ENCODE measurements around the gene KLF1. TPM values are rescaled to one million over a fixed set of nuclear protein-coding genes. Genes with fewer than 3 reads are reported as not detected.
A peak's percentile ranks its signal among the peaks of the same experiment; 100 is the strongest.
"Not testable (repeated sequence)": the region's sequence is repeated elsewhere in the genome, so short reads cannot be mapped to it uniquely, and the experiment has no call there.

KLF1 gene
- total RNA-seq, 1 donor from 2014 or later = not detected

DNA sequence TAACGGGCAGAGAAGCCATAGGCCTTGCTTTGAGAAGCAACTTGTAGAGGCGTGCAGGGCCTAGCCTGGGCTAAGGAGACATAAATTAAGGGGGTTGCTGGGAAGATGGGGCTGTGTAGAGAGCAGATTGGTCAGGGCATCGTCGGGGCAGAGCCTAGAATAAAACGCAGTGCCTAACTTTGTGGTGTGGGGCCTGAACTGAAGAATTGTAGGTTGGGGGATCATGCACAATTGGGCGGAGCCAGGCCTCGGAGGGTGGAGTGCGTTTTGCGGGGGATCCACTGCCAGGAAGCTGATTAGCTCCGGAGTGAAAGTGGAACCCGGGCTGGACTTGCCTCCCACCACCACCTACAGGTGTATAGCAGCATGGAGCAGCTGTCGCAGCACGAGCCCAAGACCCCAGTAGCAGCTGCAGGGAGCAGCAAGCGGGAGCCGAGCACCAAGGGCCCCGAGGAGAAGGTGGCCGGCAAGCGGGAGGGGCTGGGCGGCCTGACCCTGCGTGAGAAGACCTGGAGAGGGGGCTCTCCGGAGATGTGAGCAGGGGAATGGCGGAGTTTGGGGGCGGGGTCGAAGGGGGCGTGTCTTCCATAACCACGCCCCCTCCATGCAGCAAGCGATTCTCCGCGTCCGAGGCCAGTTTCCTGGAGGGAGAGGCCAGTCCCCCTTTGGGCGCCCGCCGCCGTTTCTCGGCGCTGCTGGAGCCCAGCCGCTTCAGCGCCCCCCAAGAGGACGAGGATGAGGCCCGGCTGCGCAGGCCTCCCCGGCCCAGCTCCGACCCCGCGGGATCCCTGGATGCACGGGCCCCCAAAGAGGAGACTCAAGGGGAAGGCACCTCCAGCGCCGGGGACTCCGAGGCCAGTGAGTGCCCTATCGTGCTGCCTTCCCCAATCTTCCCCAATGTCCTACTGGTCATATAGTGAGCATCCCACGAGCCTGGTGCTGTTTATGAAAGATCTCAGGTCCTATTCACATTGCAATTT, 19.6 kb downstream of the KLF1 start:
- DNase-seq (ENCODE audit: low read depth) = peak; percentile 21

DNA sequence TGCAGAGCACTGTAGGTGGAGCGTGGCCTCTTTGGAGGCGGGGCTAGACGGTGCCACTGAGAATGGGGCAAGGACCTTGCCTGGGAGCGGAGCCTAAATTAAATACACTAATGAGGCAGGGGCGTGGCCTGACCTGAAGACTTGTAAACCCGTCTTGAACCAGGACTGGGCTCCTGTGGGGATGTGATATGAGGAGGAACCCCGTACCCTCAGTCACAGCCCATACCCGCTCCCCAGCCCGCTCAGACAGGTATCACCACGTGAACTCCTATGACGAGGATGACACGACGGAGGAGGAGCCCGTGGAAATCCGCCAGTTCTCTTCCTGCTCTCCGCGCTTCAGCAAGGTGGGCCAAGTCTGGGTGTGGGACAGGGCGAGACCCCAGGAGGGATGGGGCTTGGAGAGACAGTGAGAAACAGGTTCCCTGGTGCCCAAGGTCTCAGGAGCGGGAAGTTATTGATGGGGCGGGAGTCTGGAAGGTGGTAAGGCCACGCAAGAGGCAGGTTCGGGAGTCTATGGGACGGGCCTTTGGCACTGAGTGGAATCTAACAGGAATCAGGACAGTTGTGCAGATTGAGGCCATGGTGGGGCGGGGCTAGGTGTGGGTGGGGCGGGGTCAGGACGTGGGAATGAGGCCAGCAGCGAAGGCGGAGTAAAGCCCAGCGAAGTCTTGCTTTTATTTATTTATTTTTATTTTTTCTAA, 20.4 kb downstream of the KLF1 start:
- DNase-seq (ENCODE audit: low read depth) = no peak

DNA sequence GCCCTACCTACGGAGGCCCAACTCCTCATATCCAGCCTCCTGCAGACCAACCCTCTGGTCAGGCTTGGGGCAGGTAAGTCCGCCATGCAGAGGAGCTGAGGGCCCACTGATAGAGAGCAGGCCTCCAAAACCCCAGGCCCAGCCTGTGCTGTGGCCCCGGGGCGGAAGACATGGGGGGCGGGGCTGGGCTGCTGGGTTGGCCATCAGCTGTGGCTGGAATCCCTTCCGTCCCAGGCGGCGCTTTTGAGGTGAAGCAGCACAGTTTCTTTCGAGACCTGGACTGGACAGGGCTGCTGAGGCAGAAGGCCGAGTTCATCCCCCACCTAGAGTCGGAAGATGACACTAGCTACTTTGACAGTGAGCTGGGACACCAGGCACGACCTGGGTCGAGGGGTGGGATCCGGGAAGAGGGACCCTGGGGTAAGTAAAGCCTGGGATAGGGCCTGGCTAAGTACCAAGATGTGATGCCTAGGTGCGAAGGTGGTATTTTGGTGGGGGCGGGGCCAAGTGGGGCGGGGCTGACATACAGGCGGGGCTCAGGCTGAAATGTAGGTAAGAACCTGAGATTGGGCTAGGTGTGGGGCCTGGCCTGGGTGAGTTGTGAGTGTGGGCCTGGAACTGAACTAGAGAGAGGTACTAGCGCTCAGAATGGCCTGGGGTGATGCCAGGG, 21.1 kb downstream of the KLF1 start:
- DNase-seq (ENCODE audit: low read depth) = no peak

DNA sequence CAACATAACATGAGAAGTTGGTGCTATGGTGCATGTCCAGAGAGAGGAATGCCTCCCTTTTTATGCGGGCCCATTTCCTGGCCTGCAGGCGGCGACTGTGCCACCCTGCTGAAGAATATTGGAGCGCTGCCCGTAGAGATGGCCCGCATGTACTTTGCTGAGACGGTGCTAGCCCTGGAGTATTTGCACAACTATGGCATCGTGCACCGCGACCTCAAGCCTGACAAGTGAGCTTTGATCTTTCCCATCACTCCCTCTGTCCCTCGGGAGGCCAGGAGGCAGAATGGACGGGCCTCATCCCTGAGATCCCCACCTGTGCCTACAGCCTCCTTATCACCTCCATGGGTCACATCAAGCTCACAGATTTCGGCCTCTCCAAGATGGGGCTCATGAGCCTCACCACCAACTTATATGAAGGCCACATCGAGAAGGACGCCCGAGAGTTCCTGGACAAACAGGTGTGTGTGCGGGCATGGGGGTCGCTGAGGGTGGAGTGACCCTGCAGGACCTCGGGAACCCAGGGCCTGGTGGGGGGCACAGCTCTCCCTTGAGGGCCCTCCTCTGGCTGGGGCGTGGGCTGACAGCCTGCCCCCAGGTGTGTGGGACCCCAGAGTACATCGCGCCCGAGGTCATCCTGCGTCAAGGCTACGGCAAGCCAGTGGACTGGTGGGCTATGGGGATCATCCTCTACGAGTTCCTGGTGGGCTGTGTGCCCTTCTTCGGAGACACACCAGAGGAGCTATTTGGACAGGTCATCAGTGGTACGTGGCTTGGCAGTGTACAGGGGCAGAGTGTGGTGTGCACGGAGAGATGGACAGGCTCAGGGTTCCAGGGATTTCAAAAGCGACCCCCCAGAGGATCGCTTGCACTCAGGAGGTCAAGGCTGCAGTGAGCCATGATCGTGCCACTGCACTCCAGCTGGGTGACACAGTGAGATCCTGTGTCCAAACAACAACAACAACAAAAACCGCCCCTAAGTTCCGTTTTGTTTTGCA, 22.0 kb downstream of the KLF1 start:
- no peak for DNase-seq (ENCODE audit: low read depth)

DNA sequence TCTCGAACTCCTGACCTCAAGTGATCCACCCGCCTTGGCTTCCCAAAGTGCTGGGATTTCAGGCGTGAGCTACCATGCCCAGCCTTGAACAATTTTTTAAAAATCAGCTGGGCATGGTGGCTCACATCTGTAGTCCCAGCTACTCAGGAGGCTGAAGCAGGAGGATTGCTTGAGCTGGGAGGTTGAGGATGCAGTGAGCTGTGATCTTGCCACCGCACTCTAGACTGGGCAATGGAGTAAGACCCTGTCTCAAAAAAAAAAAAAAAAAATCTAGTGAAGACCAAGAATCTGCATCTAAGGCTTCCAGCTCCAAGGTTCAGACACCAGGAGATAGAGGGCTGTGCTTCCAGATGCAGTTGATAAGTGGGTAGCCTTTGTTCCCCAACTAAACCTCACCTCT, 22.9 kb downstream of the KLF1 start:
- DNase-seq (ENCODE audit: low read depth) = no peak

DNA sequence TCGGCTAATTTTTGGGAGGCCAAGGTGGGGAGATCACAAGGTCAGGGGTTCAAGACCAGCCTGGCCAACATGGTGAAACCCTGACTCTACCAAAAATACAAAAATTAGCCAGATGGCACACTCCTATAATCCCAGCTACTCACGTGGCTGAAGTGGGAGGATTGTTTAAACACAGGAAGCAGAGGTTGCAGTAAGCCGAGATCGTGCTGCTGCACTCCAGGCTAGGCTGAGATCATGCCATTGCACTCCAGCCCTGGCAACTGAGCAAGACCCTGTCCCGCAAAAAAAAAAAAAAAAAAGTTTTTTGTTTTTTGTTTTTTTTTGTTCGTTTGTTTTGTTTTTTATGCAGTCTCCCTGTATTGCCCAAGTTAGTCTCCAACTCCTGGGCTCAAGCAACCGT, 27.5 kb downstream of the KLF1 start:
- no peak for DNase-seq (ENCODE audit: low read depth)

DNA sequence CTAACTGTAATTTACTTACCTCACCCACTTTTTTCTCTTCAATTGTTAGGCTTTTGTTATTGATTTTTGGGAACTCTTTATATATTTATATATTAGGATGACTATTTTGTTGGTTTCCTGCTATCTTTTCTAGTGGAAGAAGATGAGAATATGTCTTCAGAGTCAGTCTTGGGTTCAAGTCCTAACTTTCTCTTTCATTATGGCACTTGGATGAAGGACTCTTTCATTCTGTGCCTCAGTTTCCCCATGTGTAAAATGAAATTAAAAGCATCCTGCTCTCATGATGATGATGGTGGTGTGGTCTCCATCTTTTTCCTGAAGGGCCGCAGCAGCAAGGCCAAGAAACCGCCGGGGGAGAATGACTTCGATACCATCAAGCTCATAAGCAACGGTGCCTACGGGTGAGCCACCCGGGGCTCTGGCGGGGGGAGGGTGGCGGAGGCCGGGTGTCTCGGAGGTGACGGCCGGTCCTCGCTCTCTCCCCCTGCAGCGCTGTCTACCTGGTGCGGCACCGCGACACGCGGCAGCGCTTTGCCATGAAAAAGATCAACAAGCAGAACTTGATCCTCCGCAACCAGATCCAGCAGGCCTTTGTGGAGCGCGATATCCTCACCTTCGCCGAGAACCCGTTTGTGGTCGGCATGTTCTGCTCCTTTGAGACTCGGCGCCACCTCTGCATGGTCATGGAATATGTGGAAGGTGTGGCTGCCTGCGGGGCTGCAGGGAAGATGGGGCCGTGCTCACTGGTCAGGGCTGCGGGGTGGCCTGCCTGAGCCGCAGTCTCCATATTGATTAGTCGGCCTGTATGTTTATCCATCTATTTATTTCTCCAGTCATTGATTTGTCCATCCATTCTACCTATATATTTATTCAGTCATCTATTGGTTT, 28.7 kb downstream of the KLF1 start:
- no peak for DNase-seq (ENCODE audit: low read depth)

DNA sequence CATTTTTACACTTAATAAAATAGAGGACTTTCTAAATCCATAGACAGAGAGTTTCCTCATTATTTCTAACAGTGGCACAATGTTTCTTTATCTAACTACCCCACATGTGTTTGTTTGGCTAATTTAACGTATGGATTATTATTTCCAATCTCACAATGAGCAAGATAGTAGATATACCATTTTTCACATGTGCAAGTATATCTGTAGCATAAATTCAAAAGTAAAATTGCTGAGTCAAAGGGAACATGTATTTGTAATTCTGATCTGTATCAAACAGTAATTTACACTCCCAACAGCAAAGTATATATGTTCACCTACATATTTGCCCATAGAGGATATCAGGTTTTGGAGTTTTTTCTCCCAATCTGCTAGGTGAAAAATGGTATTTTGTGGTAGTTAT, 30.3 kb downstream of the KLF1 start:
- DNase-seq (ENCODE audit: low read depth) = no peak

DNA sequence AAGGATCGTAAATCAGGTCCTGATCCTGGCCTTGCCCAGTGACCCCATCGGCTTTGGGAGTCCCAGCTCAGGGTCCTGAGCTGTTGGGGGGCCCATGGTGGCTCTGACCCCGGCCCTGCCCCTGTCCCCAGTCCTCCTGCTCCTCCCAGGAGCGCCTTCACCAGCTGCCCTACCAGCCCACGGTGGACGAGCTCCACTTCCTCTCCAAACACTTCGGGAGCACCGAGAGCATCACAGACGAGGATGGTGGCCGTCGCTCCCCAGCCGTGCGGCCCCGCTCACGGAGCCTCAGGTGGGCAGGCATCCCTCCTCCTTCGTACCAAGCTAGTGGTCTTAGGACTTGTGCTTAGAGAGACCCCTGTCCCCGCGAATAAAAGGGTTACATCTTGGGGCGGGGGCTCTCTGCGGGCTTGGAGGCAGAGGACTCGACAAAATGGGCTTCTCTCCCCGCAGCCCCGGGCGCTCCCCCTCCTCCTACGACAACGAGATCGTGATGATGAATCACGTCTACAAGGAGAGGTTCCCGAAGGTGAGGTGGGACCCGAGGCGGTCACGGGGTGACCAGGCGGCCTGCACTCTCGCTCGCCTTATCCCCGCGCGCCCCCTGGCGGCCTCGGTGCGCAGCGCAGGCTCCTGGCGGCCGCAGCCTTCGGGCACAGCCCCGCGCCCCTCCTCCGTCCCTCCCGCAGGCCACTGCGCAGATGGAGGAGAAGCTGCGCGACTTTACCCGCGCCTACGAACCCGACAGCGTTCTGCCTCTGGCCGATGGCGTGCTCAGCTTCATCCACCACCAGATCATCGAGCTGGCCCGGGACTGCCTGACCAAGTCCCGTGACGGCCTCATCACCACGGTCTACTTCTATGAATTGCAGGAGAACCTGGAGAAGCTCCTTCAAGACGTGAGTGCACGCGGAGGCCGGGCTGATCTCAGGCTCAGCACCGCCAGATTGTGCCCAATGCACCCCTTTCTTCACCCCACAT, 39.6 kb downstream of the KLF1 start:
- DNase-seq (ENCODE audit: low read depth) = peak; percentile 80

DNA sequence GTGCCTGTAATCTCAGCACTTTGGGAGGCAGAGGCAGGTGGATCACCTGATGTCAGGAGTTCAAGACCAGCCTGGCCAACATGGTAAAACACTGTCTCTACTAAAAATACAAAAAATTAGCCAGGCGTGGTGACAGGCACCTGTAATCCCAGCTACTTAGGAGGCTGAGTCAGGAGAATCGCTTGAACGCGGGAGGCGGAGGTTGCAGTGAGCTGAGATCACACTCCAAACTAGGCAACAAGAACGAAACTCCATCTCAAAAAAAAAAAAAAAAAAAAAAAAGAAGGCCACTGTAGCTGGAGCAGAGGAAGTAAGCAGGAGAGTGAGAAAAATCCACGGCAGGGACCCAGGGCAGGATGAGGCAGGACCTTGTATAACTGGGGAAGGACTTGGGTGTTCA, 40.4 kb downstream of the KLF1 start:
- not testable (repeated sequence) for DNase-seq (ENCODE audit: low read depth)

DNA sequence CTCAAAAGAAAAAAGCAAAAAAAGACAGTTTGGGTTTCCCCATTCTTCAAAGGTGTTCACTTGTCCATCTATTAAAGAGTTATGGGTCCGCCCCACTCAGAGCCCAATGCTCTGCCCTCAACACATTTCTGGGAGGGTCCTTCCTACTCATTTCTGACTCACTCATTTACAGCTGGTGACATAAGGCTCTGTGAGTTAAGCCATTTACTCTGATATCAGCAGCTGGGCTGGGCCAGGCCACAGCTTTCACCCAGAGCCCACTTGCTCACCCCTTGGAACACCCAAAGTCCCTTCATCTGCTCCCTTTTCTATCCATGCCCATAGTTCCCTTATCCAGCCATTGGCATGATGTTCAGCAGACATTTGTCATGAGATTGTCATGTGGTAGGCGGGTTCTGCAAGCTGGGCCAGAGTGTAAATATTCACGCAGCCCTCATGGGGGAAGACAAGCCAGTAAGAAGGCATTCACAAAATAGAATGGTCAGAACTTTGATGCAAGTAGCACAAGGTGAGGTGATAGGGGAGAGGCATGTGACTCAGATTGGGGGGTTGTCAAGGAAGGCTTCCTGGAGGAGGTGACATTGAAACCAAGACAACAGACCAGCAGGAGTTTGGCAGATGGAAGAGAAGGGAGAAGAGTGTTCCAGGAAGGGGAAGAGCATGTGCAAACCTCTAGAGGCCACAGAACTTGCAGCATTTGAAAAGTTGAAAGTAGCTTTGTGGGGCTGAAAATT, 42.8 kb downstream of the KLF1 start:
- DNase-seq (ENCODE audit: low read depth) = no peak

DNA sequence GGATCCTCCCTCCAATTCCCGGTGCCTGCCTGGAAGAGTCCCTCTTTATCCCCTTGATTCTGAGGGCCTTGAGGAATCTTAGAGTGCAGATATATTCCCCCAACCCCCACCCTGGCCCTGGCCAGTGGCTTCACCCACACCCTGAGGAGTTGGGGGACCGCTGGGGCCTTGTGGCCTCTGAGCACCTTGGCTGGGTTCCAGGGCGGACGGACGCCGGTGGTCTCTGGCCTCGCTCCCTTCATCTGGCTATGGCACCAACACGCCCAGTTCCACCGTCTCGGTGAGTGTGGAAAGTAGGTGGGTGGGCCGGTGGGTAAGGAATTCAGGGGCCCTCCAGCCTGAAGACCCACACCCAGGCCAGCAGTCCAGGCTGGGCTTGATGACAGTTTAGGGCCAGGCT, 43.7 kb downstream of the KLF1 start:
- no peak for DNase-seq (ENCODE audit: low read depth)

DNA sequence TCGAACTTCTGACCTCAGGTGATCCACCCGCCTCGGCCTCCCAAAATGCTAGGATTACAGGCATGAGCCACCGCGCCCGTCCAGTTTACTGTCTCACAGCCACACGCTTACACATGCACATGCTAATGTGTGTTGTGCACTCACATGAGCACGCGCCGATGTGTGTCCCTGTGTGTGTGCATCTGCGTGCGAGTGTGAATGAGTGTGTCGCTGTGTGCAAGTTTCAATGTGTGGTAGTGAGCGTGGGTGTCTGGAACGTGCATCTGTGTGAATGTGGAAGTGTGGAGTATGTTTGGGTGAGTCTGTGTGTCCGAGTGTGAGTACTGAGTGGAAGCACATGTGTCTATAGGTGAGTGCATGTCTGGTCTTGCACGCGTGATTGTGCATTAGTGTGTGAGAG, 44.5 kb downstream of the KLF1 start:
- DNase-seq (ENCODE audit: low read depth) = no peak

DNA sequence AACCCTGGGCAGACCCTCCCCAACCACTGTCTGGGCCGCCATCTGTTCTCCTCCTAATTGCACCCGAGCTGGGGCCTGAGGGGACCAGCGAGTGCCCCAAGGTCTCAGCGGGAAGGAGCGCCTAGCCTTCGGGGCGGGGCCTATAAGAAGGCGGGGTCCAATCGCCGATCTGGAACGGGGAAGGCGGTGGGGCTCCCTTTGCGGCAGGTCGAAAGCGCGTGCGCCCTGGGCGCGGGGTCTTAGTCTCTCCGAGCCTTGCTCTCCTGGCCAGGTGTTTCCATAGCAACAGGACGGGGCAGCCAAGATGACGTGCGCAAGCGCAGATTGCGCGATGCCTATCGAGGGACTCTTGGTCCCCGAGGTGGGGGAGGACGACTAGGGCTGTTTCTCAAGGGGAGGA, 45.9 kb downstream of the KLF1 start:
- no peak for DNase-seq (ENCODE audit: low read depth)

DNA sequence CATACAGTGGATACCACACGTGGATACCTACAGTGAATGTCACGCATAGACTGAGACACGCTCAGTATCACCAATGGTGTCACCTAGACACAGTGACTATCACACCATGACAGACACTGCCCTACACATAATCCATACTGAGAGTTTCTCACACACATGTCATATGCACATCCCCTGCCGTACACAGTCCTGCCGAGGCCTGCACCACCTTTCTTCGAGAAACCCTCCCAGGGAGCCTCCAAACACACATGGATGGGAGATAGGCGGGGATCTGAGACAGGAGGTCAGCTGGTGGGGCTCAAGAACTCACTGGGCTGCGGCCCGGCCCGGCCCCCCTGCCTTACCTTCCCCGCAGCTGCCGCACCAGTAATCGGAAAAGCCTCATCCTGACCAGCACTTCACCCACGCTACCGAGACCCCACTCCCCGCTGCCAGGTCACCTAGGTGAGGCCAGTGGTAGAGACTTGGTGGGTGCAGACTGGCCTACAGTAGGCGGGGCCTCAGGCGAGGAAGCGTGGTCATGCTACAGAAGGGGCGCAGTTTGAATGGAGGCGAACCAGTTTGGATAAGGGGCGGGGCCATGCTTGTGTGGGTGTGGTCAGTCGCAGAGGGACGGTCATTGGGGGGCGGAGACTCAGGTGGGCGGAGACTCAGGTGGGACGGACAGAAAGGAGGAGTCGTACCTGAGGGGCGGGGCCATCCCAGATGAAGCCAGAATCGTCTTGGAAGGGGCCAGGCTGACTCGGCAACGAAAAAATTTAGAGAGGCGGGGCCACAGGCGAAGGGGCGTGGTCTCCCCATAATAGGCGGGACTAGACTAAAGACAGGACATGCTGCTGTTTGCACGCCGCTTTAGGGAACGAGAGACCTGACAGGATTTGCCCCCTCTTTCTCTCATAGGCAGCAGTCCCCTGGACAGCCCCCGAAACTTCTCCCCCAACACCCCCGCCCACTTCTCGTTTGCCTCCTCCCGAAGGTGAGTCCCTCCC, 46.6 kb downstream of the KLF1 start:
- no peak for DNase-seq (ENCODE audit: low read depth)
